NK-92 treated with Interleukin-12 subunit alpha and Interleukin-12 subunit beta, amount 100 ng/mL, for 24 hours (cell line): ENCODE data around the gene ACVR1.
"Not testable (repeated sequence)": the region's sequence is repeated elsewhere in the genome, so short reads cannot be mapped to it uniquely, and the experiment has no call there.

Source experiments
- DNase-seq: peaks from one replicate; lab custom pipeline; 2025; lab: John Stamatoyannopoulos, UW

ACVR1 gene

GRCh38 chr2:157756447-157756846, 119.7 kb downstream of the ACVR1 start:
- DNase-seq = not testable (repeated sequence)

DNA sequence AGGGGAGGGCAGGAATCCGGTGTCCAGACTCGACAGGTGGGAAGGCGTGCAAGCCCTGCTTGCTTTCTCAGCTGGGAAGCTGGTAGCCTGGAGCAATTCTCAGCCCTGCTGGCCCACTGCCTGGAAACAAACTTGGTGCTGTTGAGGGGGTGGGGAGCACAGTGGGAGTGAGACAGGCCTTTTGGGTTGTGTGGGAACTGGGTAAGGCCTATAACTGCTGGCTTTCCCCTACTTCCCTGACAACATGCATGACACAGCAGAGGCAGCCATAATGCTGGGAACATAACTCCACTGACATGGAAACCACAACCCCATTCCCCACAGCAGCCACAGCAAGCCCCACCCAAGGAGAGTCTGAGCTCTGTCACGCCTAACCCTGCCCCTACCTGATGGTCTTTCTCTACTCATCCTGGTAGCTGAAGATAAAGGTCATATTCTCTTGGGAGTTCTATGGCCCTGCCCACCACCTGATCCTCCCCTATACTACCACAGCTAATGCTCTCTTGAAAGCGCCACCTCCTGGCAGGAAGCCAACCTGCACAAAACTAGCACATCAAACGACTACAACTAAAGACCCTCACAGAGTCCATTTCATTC, 124.6 kb downstream of the ACVR1 start:
- DNase-seq = no peak

DNA sequence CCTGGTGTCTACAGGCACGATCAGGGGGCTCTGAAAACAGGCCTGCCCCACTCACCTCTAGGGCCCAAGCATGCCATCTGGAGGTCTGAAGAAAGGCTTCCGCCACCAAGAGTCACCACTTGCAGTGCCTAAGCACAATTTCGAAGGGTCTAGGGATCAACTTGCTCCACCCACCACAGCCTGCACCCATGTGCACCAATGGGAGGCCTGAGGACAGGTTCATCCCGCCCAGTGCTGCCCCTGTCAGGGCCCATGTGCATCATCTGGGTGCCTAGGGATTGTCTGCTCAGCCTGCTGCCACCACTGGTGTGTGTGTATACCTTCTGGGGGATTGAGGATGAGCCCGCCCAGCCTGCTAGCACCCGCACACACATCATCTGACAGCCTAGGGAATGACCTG, 126.4 kb downstream of the ACVR1 start:
- DNase-seq = no peak

- no peak for DNase-seq
Measured at GRCh38 chr2:157748371-157749142, 127.6 kb downstream of the ACVR1 start.

DNA sequence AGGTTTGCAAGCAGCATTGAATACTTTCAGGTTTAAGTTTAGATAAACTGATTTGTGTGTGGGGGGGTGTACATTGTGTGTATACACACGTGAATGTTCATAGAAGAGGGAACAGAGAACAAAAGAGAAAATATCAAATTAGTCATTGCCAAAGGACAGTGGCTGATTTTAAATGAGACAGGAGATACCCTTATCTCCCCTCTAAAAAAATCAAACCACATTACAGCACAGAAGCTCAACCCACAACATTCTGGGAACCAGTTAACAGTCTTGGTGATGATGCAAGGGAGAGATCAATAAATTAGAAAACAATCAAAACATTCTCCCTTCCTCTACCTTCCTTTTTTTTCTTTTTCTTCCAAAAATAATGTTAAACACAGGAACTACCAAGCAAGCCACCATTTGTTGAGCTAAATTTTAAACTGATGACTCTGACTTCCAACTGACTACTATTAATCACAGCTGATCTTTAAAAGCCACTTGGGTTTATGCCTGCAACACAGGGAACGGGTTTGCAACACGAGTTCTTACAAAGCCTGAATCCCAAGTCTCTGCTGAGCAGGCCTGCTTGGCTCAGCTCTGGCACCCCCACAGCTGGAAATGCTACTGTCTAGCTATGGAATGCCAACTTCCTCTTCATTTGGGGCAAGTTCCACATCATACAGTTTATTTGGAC, 128.3 kb downstream of the ACVR1 start:
- DNase-seq = no peak

- no peak for DNase-seq
Measured at GRCh38 chr2:157747280-157747679, 128.8 kb downstream of the ACVR1 start.

DNA sequence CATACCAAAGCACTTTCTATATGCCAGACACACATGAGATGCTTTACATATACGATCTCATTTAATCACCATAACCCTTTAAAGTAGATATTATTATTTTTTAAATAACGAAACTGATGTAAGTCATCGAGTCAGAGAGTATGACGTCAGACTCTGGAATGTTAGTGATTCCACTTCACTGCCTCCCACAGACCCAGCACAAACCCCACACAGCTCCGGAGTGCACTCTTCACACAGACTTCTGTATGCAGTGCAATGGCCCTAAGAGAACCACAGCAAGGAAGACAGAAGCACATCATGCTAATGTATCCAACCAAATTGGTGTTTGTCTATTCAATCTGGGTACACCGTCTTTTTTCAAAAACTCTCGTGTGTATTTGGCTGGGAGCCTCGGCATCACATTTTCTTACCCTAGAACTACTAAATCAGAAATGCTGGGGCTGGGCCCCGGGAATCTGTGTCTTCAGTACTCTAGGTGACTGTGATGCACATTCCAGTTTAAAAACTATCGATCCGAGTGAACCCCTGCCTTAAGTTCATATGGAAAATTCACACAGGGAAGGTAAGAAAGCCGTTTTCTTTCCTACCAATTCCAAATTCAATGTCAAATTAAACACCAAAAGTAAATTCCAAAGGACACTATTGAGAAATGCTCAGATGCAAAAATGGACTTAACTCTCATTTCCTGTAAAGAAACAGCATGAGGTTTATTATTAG, 129.7 kb downstream of the ACVR1 start:
- DNase-seq = no peak

DNA sequence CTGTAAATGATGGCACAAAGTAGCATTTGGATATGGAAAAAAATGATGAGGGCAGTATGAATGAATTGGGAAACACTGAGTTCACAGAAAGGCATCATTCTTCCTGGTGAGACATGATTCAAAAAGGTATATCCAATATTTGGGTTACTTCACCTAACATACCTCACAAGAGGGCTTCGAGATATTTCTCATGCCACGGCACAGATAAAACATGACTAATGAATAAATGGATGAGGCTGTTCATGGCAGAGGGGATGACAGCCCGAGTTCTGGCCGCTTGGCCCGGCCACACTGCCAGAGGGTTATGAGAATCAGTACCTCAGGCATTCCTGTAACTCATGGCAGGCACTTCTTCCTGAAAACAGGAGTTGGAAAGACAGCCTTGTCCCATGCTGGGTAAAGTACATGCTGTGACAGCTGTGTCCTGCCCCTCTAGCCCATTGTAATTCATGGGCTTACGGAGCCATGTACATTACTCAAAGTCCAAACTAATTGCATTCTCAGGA, 131.5 kb downstream of the ACVR1 start:
- no peak for DNase-seq

DNA sequence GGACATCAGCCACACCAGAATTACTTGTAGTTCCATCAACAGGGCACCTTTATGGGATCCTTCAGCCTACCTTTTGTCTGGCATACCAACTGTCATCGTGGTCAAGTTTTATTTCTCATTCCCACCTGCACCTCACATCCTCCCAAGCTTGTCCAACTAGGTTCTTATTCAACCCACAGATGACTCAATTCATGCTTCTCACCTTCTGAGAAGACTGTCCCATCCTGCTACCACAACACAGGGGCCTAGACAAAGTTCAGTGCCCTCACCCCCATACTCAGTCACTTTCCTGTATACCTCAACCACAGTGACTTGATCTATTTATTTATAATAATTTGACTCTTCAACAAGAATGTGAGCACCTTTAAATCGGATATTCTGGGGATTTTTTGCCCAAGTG, 133.1 kb downstream of the ACVR1 start:
- no peak for DNase-seq

DNA sequence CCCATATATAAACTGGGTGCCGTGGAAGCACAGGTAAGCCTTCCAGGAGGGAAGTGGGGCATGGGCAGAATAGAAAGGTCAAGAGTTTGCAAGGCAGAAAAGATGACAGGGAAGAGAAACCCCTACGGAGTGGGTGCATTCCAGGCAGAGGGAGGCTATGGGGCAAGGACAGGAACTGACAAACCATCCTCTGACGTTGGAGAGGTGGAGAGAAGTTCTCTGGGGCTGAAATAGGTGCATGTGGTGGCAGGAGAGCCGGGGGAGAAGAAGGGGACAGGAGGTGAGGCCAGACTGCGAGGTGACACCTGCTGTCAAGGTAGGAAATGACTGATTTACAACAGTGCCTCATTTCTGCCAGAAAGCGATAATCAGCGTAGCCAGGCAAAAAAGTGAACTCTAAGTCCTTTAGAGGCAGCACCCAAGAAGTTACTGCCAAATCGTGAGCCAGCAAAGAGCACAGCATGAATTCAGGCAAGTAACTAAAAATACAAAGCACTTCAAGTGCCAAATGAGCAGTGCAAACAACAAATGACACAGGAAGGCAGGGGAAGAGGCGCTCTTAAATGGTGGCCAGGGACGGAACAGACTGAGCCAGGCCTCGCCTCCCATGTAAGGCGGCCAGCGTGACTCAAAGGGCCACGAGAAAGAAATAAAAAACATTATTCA, 134.2 kb downstream of the ACVR1 start:
- DNase-seq = no peak

GRCh38 chr2:157737656-157738055, 138.5 kb downstream of the ACVR1 start:
- DNase-seq = no peak

DNA sequence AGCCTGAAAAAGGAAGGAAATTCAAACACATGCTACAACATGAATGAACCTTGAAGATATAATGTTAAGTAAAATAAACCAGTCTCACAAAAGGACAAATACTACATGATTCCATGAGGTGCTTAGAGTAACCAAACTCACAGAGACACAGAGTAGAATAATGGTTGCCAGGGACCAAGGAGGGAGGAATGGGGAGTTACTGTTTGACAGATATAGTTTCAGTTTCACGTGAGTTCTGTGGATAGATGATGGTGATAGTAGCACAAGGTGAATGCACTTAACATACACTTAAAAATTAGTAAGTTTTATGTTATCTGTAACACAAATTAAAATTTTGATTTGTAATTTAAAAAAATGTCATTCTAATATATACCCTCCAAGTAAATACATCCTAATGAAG, 140.6 kb downstream of the ACVR1 start:
- no peak for DNase-seq

GRCh38 chr2:157733263-157733662, 142.9 kb downstream of the ACVR1 start:
- no peak for DNase-seq

DNA sequence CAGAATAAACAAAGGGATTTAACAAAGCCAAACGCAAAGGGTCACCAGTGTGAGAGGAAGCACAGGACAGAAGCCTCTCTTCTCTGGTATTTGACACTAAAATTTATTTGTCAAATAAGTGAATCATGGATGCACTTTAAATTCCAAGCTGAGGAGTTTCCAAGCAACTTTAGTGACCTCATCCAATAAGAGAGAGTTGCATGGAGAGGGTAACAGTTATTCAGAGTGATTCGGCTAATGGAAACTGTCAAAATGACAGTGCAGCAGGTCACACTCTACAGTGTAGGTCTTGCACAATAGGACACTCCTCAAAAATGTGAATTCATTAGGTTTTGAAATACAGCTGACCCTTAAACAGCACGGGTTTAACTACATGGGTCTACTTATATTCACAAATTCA, 143.5 kb downstream of the ACVR1 start:
- no peak for DNase-seq

GRCh38 chr2:157727693-157728092, 148.4 kb downstream of the ACVR1 start:
- DNase-seq = no peak

GRCh38 chr2:157726946-157727345, 149.2 kb downstream of the ACVR1 start:
- DNase-seq = no peak

DNA sequence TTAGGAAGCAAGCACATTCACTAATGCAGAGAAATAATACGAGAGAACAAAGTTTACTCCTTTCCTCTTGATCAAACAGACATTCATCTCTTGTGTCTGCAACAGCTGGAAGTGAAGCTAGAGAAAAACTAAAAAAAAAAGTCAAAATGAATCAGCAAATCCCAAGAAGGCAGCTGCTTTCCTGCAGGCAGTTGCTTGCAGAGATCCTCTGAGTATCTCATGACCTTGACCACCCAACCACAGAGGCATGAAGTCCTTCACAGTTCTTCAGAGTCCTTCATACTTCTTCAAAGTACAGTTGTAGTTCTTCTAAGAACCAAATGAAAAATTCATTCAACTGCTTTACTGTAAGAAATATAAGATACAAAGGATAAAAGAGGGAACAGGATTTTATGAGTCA, 150.3 kb downstream of the ACVR1 start:
- DNase-seq = no peak

DNA sequence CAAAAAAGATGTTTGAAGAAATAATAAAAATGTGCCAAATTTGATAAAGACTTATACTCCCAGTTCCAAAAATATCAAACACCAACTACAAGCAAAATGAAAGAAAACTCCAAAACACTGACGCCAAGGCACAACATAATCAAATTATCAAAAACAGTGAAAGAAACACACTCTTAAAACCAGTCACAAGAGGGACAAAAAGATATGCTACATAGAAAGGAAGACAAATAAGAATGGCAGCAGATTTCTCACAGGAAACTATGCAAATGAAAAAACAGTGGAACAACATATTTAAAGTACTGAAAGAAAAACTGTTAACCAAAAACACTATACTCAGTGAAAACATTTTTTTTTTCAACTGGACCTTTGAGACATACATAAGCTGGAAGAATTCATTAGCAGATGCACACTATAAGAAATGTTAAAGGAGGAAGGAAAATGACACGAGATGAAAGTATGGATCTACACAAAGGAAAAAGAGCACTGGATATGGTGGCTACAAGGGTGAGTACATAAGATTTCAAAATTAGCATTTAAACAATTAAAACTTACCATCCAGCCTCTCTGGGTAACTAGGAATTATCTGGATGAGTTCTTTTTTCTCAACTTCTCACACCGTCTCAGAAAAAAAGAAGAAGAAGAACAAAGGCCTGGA, 153.4 kb downstream of the ACVR1 start:
- DNase-seq = no peak

- no peak for DNase-seq
Measured at GRCh38 chr2:157720504-157720903, 155.6 kb downstream of the ACVR1 start.

GRCh38 chr2:157704653-157705052, 171.5 kb downstream of the ACVR1 start:
- not testable (repeated sequence) for DNase-seq

DNA sequence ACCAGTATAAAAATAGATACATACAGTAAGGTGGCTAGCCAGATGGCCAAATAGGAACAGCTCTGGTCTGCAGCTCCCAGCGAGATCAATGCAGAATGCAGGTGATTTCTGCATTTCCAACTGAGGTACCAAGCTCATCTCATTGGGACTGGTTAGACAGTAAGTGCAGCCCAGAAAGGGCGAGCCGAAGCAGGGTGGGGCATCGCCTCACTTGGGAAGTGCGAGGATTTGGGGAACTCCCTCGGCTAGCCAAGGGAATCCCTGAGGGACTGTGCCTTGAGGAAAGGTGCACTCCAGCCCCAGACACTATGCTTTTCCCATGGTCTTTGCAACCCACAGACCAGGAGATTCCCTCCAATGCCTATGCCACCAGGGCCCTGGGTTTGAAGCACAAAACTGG, 172.0 kb downstream of the ACVR1 start:
- DNase-seq = not testable (repeated sequence)
